GM21717 (cell line): ENCODE results near the gene RAB6A.

Source experiments
- ATAC-seq: cut with Tn5 transposase; IDR thresholded peaks from one replicate; pipeline ENCODE4 v1.9.1; 2021; ENCODE audit warnings: mild to moderate bottlenecking, moderate library complexity; ENCODE audit not compliant: unreplicated experiment

The RAB6A gene

GRCh38 chr11:73633999-73634398 lies 126.9 kb downstream of the RAB6A start:
- no peak for ATAC-seq

DNA sequence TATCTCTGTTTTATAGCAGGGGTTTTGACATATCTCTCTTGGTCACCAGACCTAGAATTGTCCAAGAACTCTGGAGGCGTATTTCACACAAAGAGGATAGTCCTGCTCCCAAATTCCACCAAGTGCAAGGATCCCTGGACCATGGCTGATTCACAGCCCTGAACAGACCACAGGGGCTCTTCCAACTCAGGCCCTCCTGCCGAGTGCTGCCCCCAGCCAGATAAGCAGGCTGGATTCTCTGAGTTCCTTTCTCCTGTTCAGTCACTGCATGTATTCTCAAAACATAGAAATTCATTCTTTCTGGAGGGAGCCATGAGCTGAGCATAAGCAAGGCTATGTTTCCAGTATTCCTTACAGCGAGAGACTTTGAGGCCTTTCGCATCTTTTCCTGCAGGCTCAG lies 127.9 kb downstream of the RAB6A start:
- ATAC-seq = no peak

GRCh38 chr11:73629907-73630306 lies 131.0 kb downstream of the RAB6A start:
- ATAC-seq = no peak

DNA sequence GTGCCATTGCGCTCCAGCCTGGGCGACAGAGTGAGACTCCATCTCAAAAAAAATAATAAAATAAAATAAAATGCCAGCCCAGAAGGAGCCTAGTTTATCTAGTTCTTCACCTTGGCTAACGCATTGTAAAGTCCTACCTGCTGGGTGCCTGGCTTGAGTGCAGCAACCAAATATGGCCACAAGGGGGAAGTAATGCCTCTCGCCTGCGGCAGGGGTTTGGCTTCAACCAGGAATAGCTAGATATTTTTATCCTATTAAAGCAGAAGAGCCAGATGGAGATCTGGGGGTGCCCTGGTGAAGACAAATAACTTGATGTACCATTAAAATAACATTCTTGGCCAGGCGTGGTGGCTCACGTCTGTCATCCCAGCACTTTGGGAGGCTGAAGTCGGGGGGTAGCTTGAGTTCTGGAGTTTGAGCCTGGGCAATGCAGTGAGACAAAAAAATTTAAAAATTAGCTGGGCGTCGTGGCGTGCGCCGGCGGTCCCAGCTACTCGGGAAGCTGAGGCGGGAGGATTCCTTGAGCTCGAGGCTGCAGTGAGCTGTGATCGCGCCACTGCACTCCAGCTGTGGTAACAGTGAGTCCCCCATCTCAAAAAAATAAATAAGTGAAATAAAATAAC lies 135.1 kb downstream of the RAB6A start:
- no peak for ATAC-seq
